Measurements from ENCODE around the gene C2CD2. TPM values are rescaled to one million over a fixed set of nuclear protein-coding genes. Genes with fewer than 3 reads are reported as not detected.

Gene C2CD2
- total RNA-seq, 1 donor from 2014 or later = 45.0 TPM

- peaks cover 7 to 14% of the 10 kb centered on the region in 2 donors for H3K36me3 ChIP-seq
- no peaks in the 10 kb centered on the region for H3K27me3 ChIP-seq
- intact Hi-C loops (cut with DNase I) = no loop called here
- no peaks in the 10 kb centered on the region for H3K9me3 ChIP-seq
- no peak overlapping the region for H3K27ac ChIP-seq
- TF ChIP-seq, protein P1, sequence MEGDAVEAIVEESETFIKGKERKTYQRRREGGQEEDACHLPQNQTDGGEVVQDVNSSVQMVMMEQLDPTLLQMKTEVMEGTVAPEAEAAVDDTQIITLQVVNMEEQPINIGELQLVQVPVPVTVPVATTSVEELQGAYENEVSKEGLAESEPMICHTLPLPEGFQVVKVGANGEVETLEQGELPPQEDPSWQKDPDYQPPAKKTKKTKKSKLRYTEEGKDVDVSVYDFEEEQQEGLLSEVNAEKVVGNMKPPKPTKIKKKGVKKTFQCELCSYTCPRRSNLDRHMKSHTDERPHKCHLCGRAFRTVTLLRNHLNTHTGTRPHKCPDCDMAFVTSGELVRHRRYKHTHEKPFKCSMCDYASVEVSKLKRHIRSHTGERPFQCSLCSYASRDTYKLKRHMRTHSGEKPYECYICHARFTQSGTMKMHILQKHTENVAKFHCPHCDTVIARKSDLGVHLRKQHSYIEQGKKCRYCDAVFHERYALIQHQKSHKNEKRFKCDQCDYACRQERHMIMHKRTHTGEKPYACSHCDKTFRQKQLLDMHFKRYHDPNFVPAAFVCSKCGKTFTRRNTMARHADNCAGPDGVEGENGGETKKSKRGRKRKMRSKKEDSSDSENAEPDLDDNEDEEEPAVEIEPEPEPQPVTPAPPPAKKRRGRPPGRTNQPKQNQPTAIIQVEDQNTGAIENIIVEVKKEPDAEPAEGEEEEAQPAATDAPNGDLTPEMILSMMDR (IDR thresholded peaks at IDR 0.05) = no peak
- no peak for DNase-seq (ENCODE audit: low spot score in 2 of 2)
- H3K4me1 ChIP-seq = peaks cover 6 to 16% of the 10 kb centered on the region in 2 donors
- no peak overlapping the region for H3K4me3 ChIP-seq
Observed at GRCh38 chr21:41943851-41944250, 10.0 kb downstream of the C2CD2 start.

- Histone ChIP-seq H3K4me3 (no peak overlapping the region), H3K9me3 (no peaks in the 10 kb centered on the region), H3K27me3 (no peaks in the 10 kb centered on the region), H3K27ac (no peak overlapping the region), H3K4me1 (peaks cover 0 to 4% of the 10 kb centered on the region in 2 donors), H3K36me3 (peaks cover 7 to 14% of the 10 kb centered on the region in 2 donors)
- intact Hi-C loops (cut with DNase I) = no loop called here
- TF ChIP-seq, protein P1 (IDR thresholded peaks at IDR 0.05) = no peak
- DNase-seq (ENCODE audit: low spot score in 2 of 2) = no peak
Observed at GRCh38 chr21:41942457-41942856, 11.4 kb downstream of the C2CD2 start.

DNA sequence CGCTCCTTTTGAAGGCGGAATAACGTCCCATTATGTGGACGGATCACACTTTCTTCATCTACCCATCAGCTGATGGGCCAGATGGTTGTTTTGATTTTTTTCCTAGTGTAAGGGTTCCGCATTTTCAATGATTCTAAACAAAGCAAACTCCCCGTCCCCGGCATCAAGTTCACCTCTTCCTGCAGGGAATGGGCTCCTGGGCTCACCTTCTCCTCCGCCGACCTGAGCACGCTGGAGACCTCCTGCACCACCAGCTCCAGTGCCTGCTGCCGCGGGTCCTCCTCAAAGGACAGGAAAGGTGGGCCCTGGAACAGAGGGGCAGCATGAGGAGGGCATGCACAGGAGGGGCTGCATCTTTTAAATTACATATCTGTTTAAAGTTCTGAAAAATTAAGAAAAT, 11.9 kb downstream of the C2CD2 start:
- H3K4me3 ChIP-seq = no peak overlapping the region
- peaks cover 7 to 14% of the 10 kb centered on the region in 2 donors for H3K36me3 ChIP-seq
- no peak overlapping the region for H3K27ac ChIP-seq
- no peaks in the 10 kb centered on the region for H3K27me3 ChIP-seq
- TF ChIP-seq, protein P1 (IDR thresholded peaks at IDR 0.05) = no peak
- intact Hi-C loops (cut with DNase I) = no loop called here
- H3K9me3 ChIP-seq = no peaks in the 10 kb centered on the region
- no peak for DNase-seq (ENCODE audit: low spot score in 2 of 2)
- no peaks in the 10 kb centered on the region for H3K4me1 ChIP-seq

- no peak overlapping the region for H3K4me3 ChIP-seq
- no peaks in the 10 kb centered on the region for H3K27me3 ChIP-seq
- H3K36me3 ChIP-seq = peaks cover 7 to 14% of the 10 kb centered on the region in 2 donors
- no peak overlapping the region for H3K27ac ChIP-seq
- H3K9me3 ChIP-seq = no peaks in the 10 kb centered on the region
- H3K4me1 ChIP-seq = no peaks in the 10 kb centered on the region
- DNase-seq (ENCODE audit: low spot score in 2 of 2) = no peak
- intact Hi-C loops (cut with DNase I) = no loop called here
- TF ChIP-seq, protein P1 (IDR thresholded peaks at IDR 0.05) = no peak
Observed at GRCh38 chr21:41940431-41940830, 13.4 kb downstream of the C2CD2 start.

GRCh38 chr21:41939391-41939790, 14.4 kb downstream of the C2CD2 start:
- TF ChIP-seq, protein P1 (IDR thresholded peaks at IDR 0.05) = no peak
- Histone ChIP-seq H3K4me1 (no peaks in the 10 kb centered on the region), H3K9me3 (no peaks in the 10 kb centered on the region), H3K4me3 (no peak overlapping the region), H3K36me3 (peaks cover 7 to 14% of the 10 kb centered on the region in 2 donors), H3K27ac (no peak overlapping the region), H3K27me3 (no peaks in the 10 kb centered on the region)
- no peak for DNase-seq (ENCODE audit: low spot score in 2 of 2)
- intact Hi-C loops (cut with DNase I) = no loop called here

Data from ascending aorta (tissue), 2 donors.